Measurements from ENCODE around the gene TBRG4.

The TBRG4 gene

DNA sequence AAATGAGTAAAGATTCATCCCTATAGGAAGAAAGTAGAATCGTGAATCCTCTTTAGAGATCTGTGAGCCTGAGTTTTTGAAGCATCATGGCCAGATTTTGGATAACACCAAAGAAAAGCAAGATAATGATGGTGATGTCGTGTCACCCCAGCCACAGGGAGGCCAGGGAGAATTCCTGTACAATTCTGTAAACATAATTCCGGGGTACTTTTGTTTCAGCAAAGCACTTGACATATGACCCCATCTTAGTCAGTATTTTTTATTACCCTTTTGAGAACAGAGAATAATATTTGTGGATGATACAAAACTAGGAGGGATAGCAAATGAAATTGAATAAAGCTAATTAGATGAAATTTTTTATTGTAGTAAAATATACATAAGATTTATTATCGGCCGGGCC, 56.5 kb downstream of the TBRG4 start:
- DNase-seq (ENCODE audit: low read depth in 2 of 2): no peak

DNA sequence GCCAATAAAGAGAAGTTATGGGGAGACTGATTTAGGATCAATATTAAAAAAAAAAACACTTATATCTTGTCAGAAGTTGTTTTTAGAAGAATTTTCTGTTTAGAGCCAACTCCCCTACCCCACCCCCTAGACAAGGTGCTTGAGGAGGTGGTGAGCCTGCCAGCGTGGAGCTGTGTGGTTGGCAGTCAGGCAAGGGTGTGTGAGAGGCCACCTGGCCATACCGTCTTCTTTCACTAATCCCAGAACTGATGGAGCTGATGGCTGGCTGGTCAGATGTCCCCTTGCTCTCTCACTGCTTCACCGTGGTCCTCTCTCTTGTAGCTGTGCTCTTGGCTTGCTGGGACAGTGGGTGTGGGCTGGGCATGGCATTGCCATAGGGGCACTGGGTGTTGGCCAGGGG, 57.1 kb downstream of the TBRG4 start:
- DNase-seq (ENCODE audit: low read depth in 2 of 2): no peak

GRCh38 chr7:45053941-45054340, 57.6 kb downstream of the TBRG4 start:
- DNase-seq (ENCODE audit: low read depth in 2 of 2): no peak

DNA sequence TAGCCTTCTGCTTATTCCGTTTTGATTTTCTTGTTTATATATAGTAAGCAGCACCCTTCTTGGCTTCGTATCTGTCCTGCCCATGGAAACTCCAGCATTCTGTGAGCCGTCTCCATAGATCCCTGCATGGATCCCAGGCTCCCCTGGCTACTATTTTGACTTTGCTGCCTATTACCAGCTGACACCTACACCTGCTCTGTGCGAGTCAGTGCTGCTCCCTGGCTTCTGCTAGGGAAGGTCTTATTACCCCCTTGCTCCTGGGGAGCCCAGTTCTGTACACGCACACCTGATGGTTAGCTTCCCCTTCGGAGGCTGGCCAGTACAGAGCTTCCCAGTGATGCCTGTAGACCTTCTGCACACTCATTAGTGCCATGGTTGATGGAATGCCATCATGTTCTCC, 58.1 kb downstream of the TBRG4 start:
- no peak for DNase-seq (ENCODE audit: low read depth in 2 of 2)

DNA sequence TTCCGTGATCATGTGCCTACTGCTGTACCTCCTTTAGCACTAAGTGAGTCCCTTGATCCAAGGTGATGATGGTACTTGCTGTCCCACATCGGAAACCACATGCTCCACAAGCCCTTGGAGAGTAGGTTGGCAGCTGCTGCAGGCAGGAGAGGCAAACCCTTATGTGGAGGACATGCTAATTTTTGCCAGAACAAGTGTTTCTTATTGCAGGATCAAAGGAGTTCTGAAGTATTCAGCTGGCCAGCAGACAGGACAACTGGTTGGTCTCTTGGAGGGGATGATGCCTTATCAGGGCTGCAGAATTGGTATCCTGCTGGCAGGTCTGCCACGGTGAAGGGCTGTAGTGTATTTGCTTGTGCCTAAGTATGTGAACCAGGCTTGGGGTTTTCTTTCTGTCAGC, 59.5 kb downstream of the TBRG4 start:
- no peak for DNase-seq (ENCODE audit: low read depth in 2 of 2)

GRCh38 chr7:45050198-45050597, 61.3 kb downstream of the TBRG4 start:
- no peak for DNase-seq (ENCODE audit: low read depth in 2 of 2)
